Heart right ventricle (tissue), 16 donors: ENCODE measurements around the gene ATXN8OS. TPM values are rescaled to one million over a fixed set of nuclear protein-coding genes. Genes with fewer than 3 reads are reported as not detected.

Experiments
- ATAC-seq, 8 donors: fragments of 200-7000 bp; cut with Tn5 transposase; one replicate each; pipeline ENCODE4 v1.9.1; 2020; ENCODE audit warnings: mild to moderate bottlenecking in 8 of 8, moderate library complexity in 8 of 8, moderate number of reproducible peaks in 1 of 8
- DNase-seq, 2 donors: peaks; one replicate each; pipeline ENCODE4 v3.0.0-alpha.2; 2020
- H3K27ac ChIP-seq, 10 donors: fragments of 200-600 bp; sonication (generic) in 2 of 10; one replicate each; pipeline versions ENCODE4 v1.5.0 to v1.8.0; 2020 to 2022; ENCODE audit warnings: mild to moderate bottlenecking in 3 of 10
- H3K27me3 ChIP-seq, 7 donors: fragments of 200-600 bp; one replicate each; pipeline ENCODE4 v1.8.0; 2021 to 2022; ENCODE audit warnings: mild to moderate bottlenecking in 2 of 7
- H3K36me3 ChIP-seq, 9 donors: fragments of 200-600 bp; sonication (generic) in 1 of 9; one replicate each; pipeline versions ENCODE4 v1.5.0 to v1.8.0; 2020 to 2022; ENCODE audit warnings: mild to moderate bottlenecking in 2 of 9
- H3K4me1 ChIP-seq, 9 donors: fragments of 200-600 bp; sonication (generic) in 1 of 9; one replicate each; pipeline versions ENCODE4 v1.5.0 to v1.8.0; 2020 to 2022; ENCODE audit warnings: mild to moderate bottlenecking in 4 of 9
- H3K4me3 ChIP-seq, 10 donors: fragments of 200-600 bp; sonication (generic) in 2 of 10; one replicate each; pipeline versions ENCODE4 v1.5.0 to v1.8.0; 2020 to 2022; ENCODE audit warnings: mild to moderate bottlenecking in 7 of 10, moderate library complexity in 2 of 10
- H3K9me3 ChIP-seq, 11 donors: fragments of 200-600 bp in 10 of 11; sonication (generic) in 2 of 11; one replicate each; pipeline versions ENCODE4 v1.5.0 to v1.8.0; 2013 to 2022; ENCODE audit warnings: mild to moderate bottlenecking in 2 of 11, control low read depth in 1 of 11, moderate library complexity in 1 of 11
- WGBS, 2 donors: extraction: QIAGEN DNeasy Blood & Tissue Kit; methylation state at CpG; one replicate each; pipeline ENCODE4 v1.1.7; 2013; ENCODE audit warnings: inconsistent platforms in 1 of 2; 5-methylcytosine and 5-hydroxymethylcytosine counted together
- intact Hi-C, 10 donors: fragments of 100-400 bp; cut with DNase I; formaldehyde crosslinking; loops; one replicate each; pipeline versions ENCODE4 v1.11.1 to v1.14.2; 2022
- polyA plus RNA-seq, 2 donors: library from polyadenylated mRNA; stranded (reverse); fragments of 200-250 nt; gene quantifications; one replicate each; pipeline ENCODE4 v1.2.3, GENCODE V29; 2013
- total RNA-seq, 10 donors: library from RNA; stranded (reverse); fragmentation: NEBNext Ultra II Directional in 3 of 10; extraction: Animal tissue kit (Norgen Biotek cat#: 25700) in 3 of 10; gene quantifications; one replicate each; pipeline versions ENCODE4 v1.2.1 to v1.2.4, GENCODE V29; 2021 to 2023
- TF ChIP-seq, protein P1 (sequence below), 9 donors: fragments of 200-600 bp; sonication (generic) in 2 of 9; IDR thresholded peaks; one replicate each; pipeline versions ENCODE4 v1.5.0 to v1.8.0; 2021 to 2022; ENCODE audit warnings: antibody characterized with exemption in 9 of 9, mild to moderate bottlenecking in 5 of 9, moderate library complexity in 1 of 9
- donor health status: Arrhythmogenic right ventricular cardiomyopathy.
- donor health status: ischemic (EF 13 %, LVEDD 7.1; RV severe dilation, severe dysfunction).
- donor health status: healthy with polysubstance abuse.
- donor health status: DM: no; HTN: yes; CAD: no.
- donor health status: DM: no; HTN: no; CAD: no.
- donor health status: ischemic (EF 25% LVEDD 6.9; RV normal size, moderate dysfunction).
- donor health status: ischemic (EF 25% LVEDD 5.7; RV mildly dilated, moderate dysfunction).
- donor health status: healthy.
- donor health status: DM: yes; HTN: yes; CAD: no.
- donor health status: Ischemic cardiomyopathy.
- donor health status: ischemic (EF 35%, LVEDD 5.7; RV mildly dilated, moderate dysfunction).
- donor health status: nonischemic (EF 11% LVEDD 7.7; RV severe dilation, severe dysfunction).
- donor health status: DM: yes; HTN: yes; CAD: no.
- donor health status: PGD.
- donor health status: ischemic (EF 29% LVEDD 5.4; RV normal size, mild dysfunction).
- donor health status: nonischemic (EF 23%, LVEDD 6.1; RV moderate dilation, normal function).

The ATXN8OS gene
- total and polyA plus RNA-seq, 12 donors = not detected

DNA sequence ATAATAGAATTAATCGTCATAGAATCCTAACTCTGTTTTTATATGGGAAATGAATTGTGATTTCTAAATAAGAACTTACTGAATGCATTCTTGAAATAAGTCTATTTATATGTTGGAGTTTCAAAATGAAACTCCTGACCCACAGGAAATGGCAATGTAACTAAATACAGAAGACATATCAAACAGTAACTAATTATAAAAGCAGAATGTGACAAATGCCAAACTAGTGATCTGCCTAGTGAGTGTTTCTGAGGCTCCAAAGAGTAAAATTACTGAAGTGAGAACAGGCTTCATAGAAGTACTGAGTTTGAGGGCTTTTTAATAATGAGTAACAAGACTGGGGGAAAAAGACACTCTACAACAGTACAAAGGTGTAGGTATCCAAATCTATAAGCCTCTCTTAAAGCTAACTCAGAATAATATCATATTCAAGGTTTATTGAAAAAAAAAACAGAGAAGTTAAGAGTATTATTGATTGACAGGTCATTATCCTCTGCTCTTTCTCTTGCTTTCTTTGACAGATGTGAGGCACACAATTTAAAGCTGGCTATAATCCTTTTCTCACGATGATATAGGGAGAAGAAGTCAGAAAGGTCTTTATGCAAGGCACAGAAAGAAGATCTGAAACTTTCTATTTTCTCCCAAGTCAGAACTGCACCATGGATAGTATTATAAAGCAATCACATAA, 17.4 kb upstream of the ATXN8OS start:
- intact Hi-C loops = no loop called here
- 41 to 59% methylated on average over 2 of the region's 2 CpGs for WGBS, 2 donors

DNA sequence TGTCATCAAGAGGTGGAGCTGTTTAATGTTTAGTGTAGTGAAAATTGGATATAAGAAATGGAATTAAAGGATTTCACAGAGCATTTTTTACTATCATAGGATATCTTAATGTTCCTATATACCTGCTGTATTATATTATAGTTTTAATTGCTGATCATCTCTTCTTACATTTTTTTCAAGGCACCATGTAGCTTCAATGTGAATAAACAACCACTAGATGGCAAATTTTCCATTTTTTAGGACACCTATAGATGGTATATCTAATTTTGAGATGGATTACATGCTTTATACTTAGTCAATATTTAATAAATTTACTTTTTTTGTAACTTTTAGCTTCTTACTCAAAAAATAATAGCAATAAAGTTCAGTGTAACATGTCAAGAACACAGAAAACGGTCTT, 9.0 kb upstream of the ATXN8OS start:
- 27 to 45% methylated on average over 1 of the region's 1 CpG for WGBS, 2 donors

More for the DNA sequence above, 17.4 kb upstream of the ATXN8OS start:
- no peak overlapping the region for H3K4me3 ChIP-seq
- H3K9me3 ChIP-seq = no peaks in the 10 kb centered on the region
- no peaks in the 10 kb centered on the region for H3K4me1 ChIP-seq
- no peaks in the 10 kb centered on the region for H3K36me3 ChIP-seq
- ATAC-seq (peak in 2 of 8 donors; percentile 12 to 42), DNase-seq (no peak)
- H3K27ac ChIP-seq = peak overlapping the region in 1 of 10 donors; percentile 32
- TF ChIP-seq, protein P1, sequence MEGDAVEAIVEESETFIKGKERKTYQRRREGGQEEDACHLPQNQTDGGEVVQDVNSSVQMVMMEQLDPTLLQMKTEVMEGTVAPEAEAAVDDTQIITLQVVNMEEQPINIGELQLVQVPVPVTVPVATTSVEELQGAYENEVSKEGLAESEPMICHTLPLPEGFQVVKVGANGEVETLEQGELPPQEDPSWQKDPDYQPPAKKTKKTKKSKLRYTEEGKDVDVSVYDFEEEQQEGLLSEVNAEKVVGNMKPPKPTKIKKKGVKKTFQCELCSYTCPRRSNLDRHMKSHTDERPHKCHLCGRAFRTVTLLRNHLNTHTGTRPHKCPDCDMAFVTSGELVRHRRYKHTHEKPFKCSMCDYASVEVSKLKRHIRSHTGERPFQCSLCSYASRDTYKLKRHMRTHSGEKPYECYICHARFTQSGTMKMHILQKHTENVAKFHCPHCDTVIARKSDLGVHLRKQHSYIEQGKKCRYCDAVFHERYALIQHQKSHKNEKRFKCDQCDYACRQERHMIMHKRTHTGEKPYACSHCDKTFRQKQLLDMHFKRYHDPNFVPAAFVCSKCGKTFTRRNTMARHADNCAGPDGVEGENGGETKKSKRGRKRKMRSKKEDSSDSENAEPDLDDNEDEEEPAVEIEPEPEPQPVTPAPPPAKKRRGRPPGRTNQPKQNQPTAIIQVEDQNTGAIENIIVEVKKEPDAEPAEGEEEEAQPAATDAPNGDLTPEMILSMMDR (IDR thresholded peaks at IDR 0.05) = no peak
- no peaks in the 10 kb centered on the region for H3K27me3 ChIP-seq

DNA sequence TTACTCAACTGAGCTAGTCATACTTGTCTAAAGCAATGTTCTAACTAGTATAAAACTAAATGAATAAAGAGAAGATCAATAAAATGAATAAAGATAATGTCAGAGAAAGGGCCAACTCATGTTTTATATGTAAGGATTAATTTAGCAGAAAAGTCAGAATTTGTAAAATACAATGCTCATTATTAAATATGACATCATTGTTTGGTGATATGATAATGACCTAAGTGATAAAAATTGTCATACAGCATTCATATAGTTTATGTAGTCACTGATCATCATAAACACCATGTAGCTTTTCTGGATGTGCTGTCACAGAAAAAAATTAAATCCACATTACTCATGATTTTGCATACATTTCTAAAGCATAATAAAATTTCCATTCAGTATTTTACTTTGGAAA, 3.1 kb upstream of the ATXN8OS start:
- Histone ChIP-seq H3K4me1 (no peaks in the 10 kb centered on the region), H3K4me3 (no peak overlapping the region), H3K27ac (no peak overlapping the region), H3K36me3 (no peaks in the 10 kb centered on the region), H3K27me3 (peaks cover 0 to 24% (median 12%) of the 10 kb centered on the region in 7 donors), H3K9me3 (no peaks in the 10 kb centered on the region)
- ATAC-seq (no peak), DNase-seq (no peak)
- TF ChIP-seq, protein P1 (IDR thresholded peaks at IDR 0.05) = no peak
- intact Hi-C loops = no loop called here

More for the DNA sequence above, 9.0 kb upstream of the ATXN8OS start:
- no peak overlapping the region for H3K27ac ChIP-seq
- no peak for ATAC-seq
- intact Hi-C loops = no loop called here
- no peaks in the 10 kb centered on the region for H3K9me3 ChIP-seq
- H3K36me3 ChIP-seq = no peaks in the 10 kb centered on the region
- no peak for DNase-seq
- H3K4me3 ChIP-seq = no peak overlapping the region
- TF ChIP-seq, protein P1 (IDR thresholded peaks at IDR 0.05) = peak in 6 of 9 donors; percentile 17 to 45 (median 22)
- H3K27me3 ChIP-seq = no peaks in the 10 kb centered on the region
- no peaks in the 10 kb centered on the region for H3K4me1 ChIP-seq

- H3K4me3 ChIP-seq = no peak overlapping the region
- no peak overlapping the region for H3K27ac ChIP-seq
- DNase-seq = no peak
- H3K36me3 ChIP-seq = no peaks in the 10 kb centered on the region
- H3K9me3 ChIP-seq = no peaks in the 10 kb centered on the region
- H3K4me1 ChIP-seq = no peaks in the 10 kb centered on the region
- TF ChIP-seq, protein P1 (IDR thresholded peaks at IDR 0.05) = no peak
- intact Hi-C loops = no loop called here
- 29 to 36% methylated on average over 9 of the region's 9 CpGs for WGBS, 2 donors
- no peak for ATAC-seq
- peaks cover 0 to 24% (median 12%) of the 10 kb centered on the region in 7 donors for H3K27me3 ChIP-seq
Measured at GRCh38 chr13:70107125-70107497, 515 bp upstream of the ATXN8OS start.
